Parathyroid adenoma (tissue), 2 donors: ENCODE data around the gene ALAS1.
A peak's percentile ranks its signal among the peaks of the same experiment; 100 is the strongest.

ENCODE experiments used
- H2AFZ ChIP-seq: fragments of 300-600 bp; sonication (generic); one replicate; pipeline ENCODE4 v1.7.0; 2017; ENCODE audit warnings: antibody characterized with exemption, mild to moderate bottlenecking
- H3K27ac ChIP-seq: fragments of 300-600 bp; sonication (generic); one replicate; pipeline ENCODE4 v1.7.0; 2017
- H3K27me3 ChIP-seq: fragments of 300-600 bp; sonication (generic); one replicate; pipeline ENCODE4 v1.7.0; 2017; ENCODE audit warnings: low read length; ENCODE audit not compliant: control insufficient read depth, insufficient read depth
- H3K36me3 ChIP-seq: fragments of 300-600 bp; sonication (generic); one replicate; pipeline ENCODE4 v1.7.0; 2017; ENCODE audit warnings: low read length; ENCODE audit not compliant: control insufficient read depth, insufficient read depth
- H3K4me1 ChIP-seq: fragments of 300-600 bp; sonication (generic); one replicate; pipeline ENCODE4 v1.7.0; 2017; ENCODE audit warnings: control low read depth
- H3K4me2 ChIP-seq: fragments of 300-600 bp; sonication (generic); one replicate; pipeline ENCODE4 v1.7.0; 2017; ENCODE audit warnings: low read length
- H3K4me3 ChIP-seq: fragments of 300-600 bp; sonication (generic); one replicate; pipeline ENCODE4 v1.7.0; 2017; ENCODE audit warnings: low read depth, low read length
- H3K79me2 ChIP-seq: fragments of 300-600 bp; sonication (generic); one replicate; pipeline ENCODE4 v1.7.0; 2017; ENCODE audit warnings: control low read depth
- H3K9ac ChIP-seq: fragments of 300-600 bp; sonication (generic); one replicate; pipeline ENCODE4 v1.7.0; 2017; ENCODE audit warnings: mild to moderate bottlenecking
- H3K9me3 ChIP-seq: fragments of 300-600 bp; sonication (generic); one replicate; pipeline ENCODE4 v1.7.0; 2017; ENCODE audit warnings: low read length; ENCODE audit not compliant: control insufficient read depth
- TF ChIP-seq, protein P1 (sequence below): fragments of 300-600 bp; sonication (generic); IDR thresholded peaks from one replicate; pipeline ENCODE4 v1.7.0; 2017; ENCODE audit warnings: antibody characterized with exemption, mild to moderate bottlenecking
- donor health status: primary hyperparathyroidism.

The ALAS1 gene

DNA sequence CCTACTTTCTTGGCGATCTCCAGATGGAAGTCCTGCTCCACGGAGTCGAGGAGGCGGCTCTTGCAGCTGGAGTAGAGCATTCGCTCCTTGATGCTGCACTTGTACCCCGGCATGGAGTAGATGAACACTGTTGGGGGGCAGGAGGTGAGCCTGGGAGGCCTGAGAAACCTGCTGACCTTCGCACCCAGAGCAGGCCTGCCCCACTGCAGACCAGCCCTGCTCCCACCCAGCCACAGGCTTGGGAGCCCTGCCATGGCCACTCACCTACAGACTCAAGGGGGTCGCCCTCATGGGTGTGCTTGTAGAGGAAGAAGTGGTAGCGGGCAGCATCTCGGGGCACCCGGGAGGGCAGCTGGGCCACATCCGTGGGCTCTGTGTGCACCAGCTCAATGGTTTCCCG lies 31.7 kb downstream of the ALAS1 start:
- Histone ChIP-seq H2AFZ (no peak overlapping the region), H3K9ac (no peak overlapping the region), H3K79me2 (no peaks in the 10 kb centered on the region), H3K27ac (no peak overlapping the region), H3K9me3 (no peaks in the 10 kb centered on the region), H3K4me3 (no peak overlapping the region), H3K4me1 (no peaks in the 10 kb centered on the region), H3K27me3 (no peaks in the 10 kb centered on the region), H3K4me2 (no peak overlapping the region), H3K36me3 (no peaks in the 10 kb centered on the region)
- TF ChIP-seq, protein P1, sequence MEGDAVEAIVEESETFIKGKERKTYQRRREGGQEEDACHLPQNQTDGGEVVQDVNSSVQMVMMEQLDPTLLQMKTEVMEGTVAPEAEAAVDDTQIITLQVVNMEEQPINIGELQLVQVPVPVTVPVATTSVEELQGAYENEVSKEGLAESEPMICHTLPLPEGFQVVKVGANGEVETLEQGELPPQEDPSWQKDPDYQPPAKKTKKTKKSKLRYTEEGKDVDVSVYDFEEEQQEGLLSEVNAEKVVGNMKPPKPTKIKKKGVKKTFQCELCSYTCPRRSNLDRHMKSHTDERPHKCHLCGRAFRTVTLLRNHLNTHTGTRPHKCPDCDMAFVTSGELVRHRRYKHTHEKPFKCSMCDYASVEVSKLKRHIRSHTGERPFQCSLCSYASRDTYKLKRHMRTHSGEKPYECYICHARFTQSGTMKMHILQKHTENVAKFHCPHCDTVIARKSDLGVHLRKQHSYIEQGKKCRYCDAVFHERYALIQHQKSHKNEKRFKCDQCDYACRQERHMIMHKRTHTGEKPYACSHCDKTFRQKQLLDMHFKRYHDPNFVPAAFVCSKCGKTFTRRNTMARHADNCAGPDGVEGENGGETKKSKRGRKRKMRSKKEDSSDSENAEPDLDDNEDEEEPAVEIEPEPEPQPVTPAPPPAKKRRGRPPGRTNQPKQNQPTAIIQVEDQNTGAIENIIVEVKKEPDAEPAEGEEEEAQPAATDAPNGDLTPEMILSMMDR: no peak

DNA sequence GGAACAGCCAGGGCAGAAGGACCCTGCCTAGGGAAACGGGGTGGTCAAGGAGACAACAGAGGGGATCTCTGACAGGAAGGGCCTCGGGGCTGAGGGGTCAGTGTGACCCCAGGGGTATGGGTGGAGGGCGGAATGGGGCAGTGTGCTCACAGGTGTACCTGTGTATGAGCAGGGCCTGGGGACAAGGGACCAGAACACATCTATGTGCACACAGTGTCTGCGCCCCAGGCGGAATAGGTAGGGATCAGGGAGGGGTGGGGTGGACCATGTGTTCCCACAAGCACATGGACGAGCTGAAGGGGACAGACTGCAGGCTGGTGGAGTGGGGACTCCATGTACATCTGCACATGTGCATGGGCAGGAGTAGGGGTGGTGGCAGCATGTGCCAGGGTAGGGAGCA lies 32.5 kb downstream of the ALAS1 start:
- no peaks in the 10 kb centered on the region for H3K36me3 ChIP-seq
- H3K27me3 ChIP-seq: no peaks in the 10 kb centered on the region
- H3K9ac ChIP-seq: no peak overlapping the region
- no peak overlapping the region for H3K4me2 ChIP-seq
- H3K4me3 ChIP-seq: no peak overlapping the region
- H3K4me1 ChIP-seq: no peaks in the 10 kb centered on the region
- H3K79me2 ChIP-seq: no peaks in the 10 kb centered on the region
- no peak overlapping the region for H2AFZ ChIP-seq
- H3K27ac ChIP-seq: no peak overlapping the region
- no peaks in the 10 kb centered on the region for H3K9me3 ChIP-seq
- TF ChIP-seq, protein P1: no peak

DNA sequence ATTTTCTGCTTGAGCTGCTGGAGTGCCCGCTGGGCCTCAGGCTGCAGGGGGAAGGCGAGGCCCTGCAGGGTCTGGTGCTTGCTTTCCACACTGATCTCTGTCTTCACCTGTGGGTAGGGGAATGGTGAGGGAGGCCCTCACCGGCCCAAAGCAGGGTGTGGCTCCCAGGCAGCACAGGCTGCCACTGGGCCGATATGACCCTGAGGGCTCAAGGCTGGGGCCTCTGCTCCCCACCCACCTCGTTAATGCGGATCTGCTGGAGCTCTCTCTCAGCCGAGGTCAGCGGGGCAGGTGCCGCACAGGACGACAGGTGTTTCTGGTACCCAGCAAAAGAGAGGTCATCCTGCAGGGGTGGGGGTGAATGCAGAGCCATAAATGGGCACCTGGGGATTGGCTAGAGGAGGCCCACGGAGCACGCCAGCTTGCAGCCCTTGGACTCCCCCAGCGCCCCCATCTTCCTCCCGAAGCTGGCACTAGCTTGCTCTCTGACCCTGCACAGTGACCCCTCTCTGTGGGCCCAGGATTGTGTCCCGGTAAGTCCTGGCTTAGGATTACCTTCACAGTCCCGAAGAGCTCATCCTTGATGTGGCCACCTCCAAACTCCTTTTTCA lies 33.0 kb downstream of the ALAS1 start:
- Histone ChIP-seq H3K79me2 (no peaks in the 10 kb centered on the region), H3K27ac (no peak overlapping the region), H3K27me3 (no peaks in the 10 kb centered on the region), H2AFZ (no peak overlapping the region), H3K9me3 (no peaks in the 10 kb centered on the region), H3K4me3 (no peak overlapping the region), H3K4me2 (no peak overlapping the region), H3K36me3 (no peaks in the 10 kb centered on the region), H3K4me1 (no peaks in the 10 kb centered on the region), H3K9ac (no peak overlapping the region)
- TF ChIP-seq, protein P1: no peak

DNA sequence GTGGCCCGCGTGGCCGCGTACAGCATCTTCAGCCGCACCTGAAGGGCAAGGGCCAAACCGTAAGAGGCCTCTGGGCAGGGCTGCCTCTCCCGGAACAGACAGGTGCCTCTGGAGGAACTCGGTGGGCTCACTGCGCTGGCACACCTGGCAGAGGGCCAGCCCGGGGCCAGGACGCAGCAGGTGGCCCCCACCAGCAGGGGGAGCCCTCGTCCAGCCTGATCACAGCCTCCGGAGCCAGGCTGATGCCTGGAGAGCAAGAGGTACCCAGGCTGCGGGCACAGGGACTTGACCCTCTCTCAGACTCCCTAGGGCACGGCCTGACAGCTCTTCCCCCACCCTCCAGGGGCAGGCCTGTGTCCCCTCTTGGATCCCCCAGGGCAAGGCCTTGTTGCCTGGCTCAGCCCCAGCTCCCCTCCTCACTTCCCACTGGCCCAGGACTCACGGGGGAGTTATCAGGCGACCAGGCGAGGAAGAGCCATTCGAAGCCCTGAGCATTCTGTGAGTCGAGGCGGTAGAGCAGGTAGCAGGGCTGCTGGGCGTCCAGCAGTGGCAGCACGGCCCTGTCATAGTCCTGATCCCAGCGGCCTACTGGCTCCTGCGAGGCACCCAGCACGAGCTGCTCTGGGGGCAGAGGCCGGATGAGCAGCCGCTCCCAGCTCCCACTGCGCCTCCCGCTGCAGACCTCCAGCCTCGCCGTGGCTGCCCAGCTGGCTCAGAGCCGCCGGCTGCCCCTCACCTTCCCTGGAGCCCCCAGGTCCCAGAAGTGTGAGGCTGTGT lies 33.7 kb downstream of the ALAS1 start:
- Histone ChIP-seq H3K4me1 (no peaks in the 10 kb centered on the region), H3K9ac (no peak overlapping the region), H3K79me2 (no peaks in the 10 kb centered on the region), H3K4me3 (no peak overlapping the region), H3K4me2 (no peak overlapping the region), H3K9me3 (no peaks in the 10 kb centered on the region), H3K27ac (no peak overlapping the region), H3K27me3 (no peaks in the 10 kb centered on the region), H2AFZ (no peak overlapping the region), H3K36me3 (no peaks in the 10 kb centered on the region)
- TF ChIP-seq, protein P1: peak; percentile 95
